Fibroblast of peridontal ligament (primary cell): ENCODE data around the gene PRKCB.
A peak's percentile ranks its signal among the peaks of the same experiment; 100 is the strongest.
"Not testable (repeated sequence)": the region's sequence is repeated elsewhere in the genome, so short reads cannot be mapped to it uniquely, and the experiment has no call there.

Source experiments
- DNase-seq: peaks from one replicate; pipeline ENCODE4 v3.0.0-alpha.2; 2010; ENCODE audit errors: extremely low read depth

The PRKCB gene

GRCh38 chr16:24005577-24005976 lies 169.8 kb downstream of the PRKCB start:
- DNase-seq, result no peak

GRCh38 chr16:24007391-24007790 lies 171.6 kb downstream of the PRKCB start:
- no peak for DNase-seq

- no peak for DNase-seq
These were observed 172.2 kb downstream of the PRKCB start for GRCh38 chr16:24007934-24008333.

GRCh38 chr16:24009098-24009497 lies 173.3 kb downstream of the PRKCB start:
- DNase-seq, result no peak

- no peak for DNase-seq
These were observed 174.2 kb downstream of the PRKCB start for GRCh38 chr16:24009955-24010354.

- DNase-seq, result peak; percentile 27
These were observed 174.8 kb downstream of the PRKCB start for GRCh38 chr16:24010440-24011089.

GRCh38 chr16:24011237-24011636 lies 175.5 kb downstream of the PRKCB start:
- DNase-seq, result no peak

- no peak for DNase-seq
These were observed 177.4 kb downstream of the PRKCB start for GRCh38 chr16:24013054-24013636.

- no peak for DNase-seq
These were observed 178.3 kb downstream of the PRKCB start for GRCh38 chr16:24013864-24014645.

- not testable (repeated sequence) for DNase-seq
These were observed 179.2 kb downstream of the PRKCB start for GRCh38 chr16:24014955-24015354.

- no peak for DNase-seq
These were observed 180.1 kb downstream of the PRKCB start for GRCh38 chr16:24015923-24016322.

GRCh38 chr16:24018485-24018884 lies 182.7 kb downstream of the PRKCB start:
- no peak for DNase-seq

GRCh38 chr16:24022797-24023196 lies 187.0 kb downstream of the PRKCB start:
- DNase-seq, result no peak

- DNase-seq, result no peak
These were observed 187.8 kb downstream of the PRKCB start for GRCh38 chr16:24023621-24024020.

GRCh38 chr16:24024971-24025370 lies 189.2 kb downstream of the PRKCB start:
- no peak for DNase-seq

GRCh38 chr16:24027466-24027865 lies 191.7 kb downstream of the PRKCB start:
- DNase-seq, result no peak

GRCh38 chr16:24029841-24030240 lies 194.1 kb downstream of the PRKCB start:
- not testable (repeated sequence) for DNase-seq

GRCh38 chr16:24035127-24035842 lies 199.5 kb downstream of the PRKCB start:
- DNase-seq, result no peak

GRCh38 chr16:24036038-24036543 lies 200.3 kb downstream of the PRKCB start:
- no peak for DNase-seq

- DNase-seq, result peak; percentile 58
These were observed 200.8 kb downstream of the PRKCB start for GRCh38 chr16:24036614-24037013.

- no peak for DNase-seq
These were observed 201.6 kb downstream of the PRKCB start for GRCh38 chr16:24037335-24037734.
